ENCODE results near the gene LMF1.
"Not testable (repeated sequence)": the region's sequence is repeated elsewhere in the genome, so short reads cannot be mapped to it uniquely, and the experiment has no call there.

The LMF1 gene

GRCh38 chr16:963913-964312 is 6.9 kb downstream of the LMF1 start:
- Histone ChIP-seq H3K36me3 (no peaks in the 10 kb centered on the region), H3K9me3 (ENCODE audit: severe bottlenecking) (no peaks in the 10 kb centered on the region), H3K27me3 (ENCODE audit: insufficient read depth, low read depth, severe bottlenecking) (no peaks in the 10 kb centered on the region), H3K27ac (no peak overlapping the region), H3K4me3 (ENCODE audit: low read depth, low read length) (no peak overlapping the region)
- DNase-seq: no peak
- TF ChIP-seq, protein P1, sequence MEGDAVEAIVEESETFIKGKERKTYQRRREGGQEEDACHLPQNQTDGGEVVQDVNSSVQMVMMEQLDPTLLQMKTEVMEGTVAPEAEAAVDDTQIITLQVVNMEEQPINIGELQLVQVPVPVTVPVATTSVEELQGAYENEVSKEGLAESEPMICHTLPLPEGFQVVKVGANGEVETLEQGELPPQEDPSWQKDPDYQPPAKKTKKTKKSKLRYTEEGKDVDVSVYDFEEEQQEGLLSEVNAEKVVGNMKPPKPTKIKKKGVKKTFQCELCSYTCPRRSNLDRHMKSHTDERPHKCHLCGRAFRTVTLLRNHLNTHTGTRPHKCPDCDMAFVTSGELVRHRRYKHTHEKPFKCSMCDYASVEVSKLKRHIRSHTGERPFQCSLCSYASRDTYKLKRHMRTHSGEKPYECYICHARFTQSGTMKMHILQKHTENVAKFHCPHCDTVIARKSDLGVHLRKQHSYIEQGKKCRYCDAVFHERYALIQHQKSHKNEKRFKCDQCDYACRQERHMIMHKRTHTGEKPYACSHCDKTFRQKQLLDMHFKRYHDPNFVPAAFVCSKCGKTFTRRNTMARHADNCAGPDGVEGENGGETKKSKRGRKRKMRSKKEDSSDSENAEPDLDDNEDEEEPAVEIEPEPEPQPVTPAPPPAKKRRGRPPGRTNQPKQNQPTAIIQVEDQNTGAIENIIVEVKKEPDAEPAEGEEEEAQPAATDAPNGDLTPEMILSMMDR (IDR thresholded peaks at IDR 0.05; ENCODE audit: low read depth, low read length): no peak

DNA sequence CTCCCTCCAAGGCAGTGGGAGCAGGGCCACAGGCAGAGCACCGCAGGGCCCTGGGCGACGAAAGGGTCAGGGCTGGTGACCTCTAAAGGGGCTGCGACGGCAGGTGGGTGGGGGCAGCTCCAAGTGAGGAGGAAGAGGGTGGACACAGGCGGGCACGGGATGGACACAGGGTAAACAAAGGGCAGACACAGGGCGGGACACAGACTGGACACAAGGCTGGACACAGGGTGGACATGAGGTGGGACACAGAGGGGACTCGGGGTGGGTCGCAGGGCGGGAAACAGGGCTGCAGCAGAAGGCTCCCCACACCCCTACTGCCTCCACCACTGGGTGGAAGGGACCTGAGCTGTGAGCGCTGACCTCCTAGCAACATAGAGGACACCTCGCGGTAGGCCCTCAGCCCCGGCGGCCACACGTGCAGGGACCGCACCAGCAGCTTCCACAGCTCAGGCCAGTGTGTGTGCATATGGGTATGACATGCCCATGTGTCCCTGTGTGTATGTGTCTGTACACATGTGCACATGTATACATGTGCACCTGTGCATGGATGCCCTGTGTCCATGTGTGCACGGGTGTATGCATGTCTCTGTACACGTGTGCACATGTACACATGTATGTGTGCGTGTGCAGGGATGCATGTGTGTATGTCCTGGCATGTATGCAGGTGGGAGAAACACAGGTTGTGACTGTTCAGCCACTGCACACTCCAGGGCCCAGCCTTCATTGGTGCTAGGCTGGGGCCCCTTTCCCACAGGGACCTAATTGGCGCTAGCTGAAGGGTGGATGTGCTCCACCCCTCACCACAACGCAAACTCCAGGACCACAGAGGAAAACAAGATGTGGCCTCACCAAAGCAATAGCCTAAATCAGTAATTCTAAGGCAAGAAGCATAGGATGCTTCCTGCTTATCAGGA is 7.6 kb downstream of the LMF1 start:
- Histone ChIP-seq H3K4me3 (ENCODE audit: low read depth, low read length) (no peak overlapping the region), H3K27ac (no peak overlapping the region), H3K36me3 (no peaks in the 10 kb centered on the region), H3K9me3 (ENCODE audit: severe bottlenecking) (no peaks in the 10 kb centered on the region), H3K27me3 (ENCODE audit: insufficient read depth, low read depth, severe bottlenecking) (no peaks in the 10 kb centered on the region)
- TF ChIP-seq, protein P1 (IDR thresholded peaks at IDR 0.05; ENCODE audit: low read depth, low read length): no peak
- no peak for DNase-seq

DNA sequence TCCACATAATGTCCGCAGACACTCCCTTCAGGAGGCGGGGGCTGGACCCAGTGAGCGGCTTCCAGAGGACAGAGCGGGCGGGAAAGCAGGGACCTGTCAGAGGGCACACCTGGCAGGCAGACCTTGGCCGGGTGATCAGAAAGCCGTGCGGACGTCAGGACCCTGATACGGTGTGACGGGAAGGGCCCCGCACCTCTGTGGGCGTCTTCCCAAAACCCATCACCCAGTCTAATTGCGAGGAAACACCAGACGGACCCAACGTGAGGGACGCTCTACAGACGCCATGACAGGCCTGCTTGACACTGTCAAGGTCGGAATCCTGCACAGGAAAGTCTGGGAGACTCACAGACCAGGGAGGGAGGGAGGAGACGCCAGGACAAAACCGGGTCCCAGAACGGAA is 8.4 kb downstream of the LMF1 start:
- no peaks in the 10 kb centered on the region for H3K36me3 ChIP-seq
- no peak for DNase-seq
- no peak overlapping the region for H3K27ac ChIP-seq
- H3K4me3 ChIP-seq (ENCODE audit: low read depth, low read length): no peak overlapping the region
- H3K9me3 ChIP-seq (ENCODE audit: severe bottlenecking): no peaks in the 10 kb centered on the region
- no peaks in the 10 kb centered on the region for H3K27me3 ChIP-seq (ENCODE audit: insufficient read depth, low read depth, severe bottlenecking)
- TF ChIP-seq, protein P1 (IDR thresholded peaks at IDR 0.05; ENCODE audit: low read depth, low read length): no peak

DNA sequence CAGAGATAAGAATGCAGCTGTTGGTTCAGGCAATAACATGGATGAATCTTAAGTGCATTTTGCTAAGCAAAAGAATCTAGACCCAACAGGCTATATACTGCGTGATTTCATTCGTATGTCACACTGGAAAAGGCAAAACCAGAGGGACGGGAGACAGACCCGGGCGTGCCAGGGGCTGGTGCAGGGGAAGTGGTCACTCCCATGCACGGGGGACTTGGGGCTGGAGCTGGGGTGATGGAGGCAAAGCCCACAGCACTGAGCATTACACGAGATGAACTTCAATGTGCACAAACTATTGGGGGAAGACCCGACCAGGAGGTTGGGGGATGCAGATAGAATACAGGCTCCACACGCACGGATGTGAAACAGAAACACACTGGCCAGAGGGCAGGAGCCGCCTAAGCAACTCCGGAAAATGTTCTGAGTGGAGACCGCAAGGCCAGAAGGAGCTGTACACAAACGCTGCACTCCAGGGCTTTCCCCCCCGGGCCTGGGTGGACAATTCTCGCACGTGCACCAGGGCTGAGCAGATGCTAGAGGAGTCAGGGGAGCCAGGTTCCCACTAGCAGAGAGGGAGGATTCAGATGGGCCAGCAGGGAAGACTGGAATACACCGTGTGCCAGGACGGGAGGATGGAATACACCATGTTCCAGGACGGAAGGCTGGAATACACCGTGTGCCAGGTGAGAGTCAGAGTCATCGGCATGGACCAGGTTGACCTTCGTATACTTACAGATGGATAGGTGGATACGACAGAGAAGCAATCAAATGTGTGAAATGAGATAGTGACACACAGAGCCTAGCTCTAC is 11.3 kb downstream of the LMF1 start:
- no peak for DNase-seq
- no peaks in the 10 kb centered on the region for H3K9me3 ChIP-seq (ENCODE audit: severe bottlenecking)
- no peak overlapping the region for H3K27ac ChIP-seq
- no peak overlapping the region for H3K4me3 ChIP-seq (ENCODE audit: low read depth, low read length)
- no peaks in the 10 kb centered on the region for H3K36me3 ChIP-seq
- TF ChIP-seq, protein P1 (IDR thresholded peaks at IDR 0.05; ENCODE audit: low read depth, low read length): no peak
- no peaks in the 10 kb centered on the region for H3K27me3 ChIP-seq (ENCODE audit: insufficient read depth, low read depth, severe bottlenecking)

- not testable (repeated sequence) for DNase-seq; H3K9me3 ChIP-seq (ENCODE audit: severe bottlenecking); H3K36me3 ChIP-seq; H3K27ac ChIP-seq; H3K4me3 ChIP-seq (ENCODE audit: low read depth, low read length); H3K27me3 ChIP-seq (ENCODE audit: insufficient read depth, low read depth, severe bottlenecking)
These were observed 15.0 kb downstream of the LMF1 start for GRCh38 chr16:955766-956165.

GRCh38 chr16:953818-954217 is 17.0 kb downstream of the LMF1 start:
- not testable (repeated sequence) for H3K27ac ChIP-seq; H3K4me3 ChIP-seq (ENCODE audit: low read depth, low read length); H3K27me3 ChIP-seq (ENCODE audit: insufficient read depth, low read depth, severe bottlenecking); DNase-seq; H3K36me3 ChIP-seq; H3K9me3 ChIP-seq (ENCODE audit: severe bottlenecking)
